Stimulated activated effector memory CD8-positive, alpha-beta T cell treated with anti-CD3 and anti-CD28 coated beads, Interleukin-12 subunit alpha, Interleukin-12 subunit beta, amount 100 ng/mL, for 72 hours (primary cell): ENCODE results near the gene NET1.

Source experiments
- ATAC-seq: fragments of 150-1000 bp; cut with Tn5 transposase; 2 replicates; pipeline ENCODE4 v1.10.0; 2021
- DNase-seq, 2 donors: peaks; one replicate each; pipeline ENCODE4 v3.0.0; 2021 to 2022; ENCODE audit warnings: low spot score in 2 of 2
- H3K27ac Mint-ChIP-seq: one replicate; pipeline ENCODE4 v1.8.0; 2022; ENCODE audit warnings: mild to moderate bottlenecking, mixed read lengths
- H3K36me3 Mint-ChIP-seq: one replicate; pipeline ENCODE4 v1.8.0; 2022; ENCODE audit warnings: mild to moderate bottlenecking, mixed read lengths
- H3K4me1 Mint-ChIP-seq: one replicate; pipeline ENCODE4 v1.8.0; 2022; ENCODE audit warnings: mixed read lengths
- H3K4me3 Mint-ChIP-seq: one replicate; pipeline ENCODE4 v1.8.0; 2022; ENCODE audit warnings: mild to moderate bottlenecking, mixed read lengths
- H3K9me3 Mint-ChIP-seq: one replicate; pipeline ENCODE4 v1.8.0; 2022; ENCODE audit warnings: mixed read lengths

Gene NET1

GRCh38 chr10:5491477-5491876 is 79.1 kb downstream of the NET1 start:
- H3K4me3 Mint-ChIP-seq = no peak overlapping the region
- no peak overlapping the region for H3K27ac Mint-ChIP-seq
- no peak for DNase-seq
- no peaks in the 10 kb centered on the region for H3K4me1 Mint-ChIP-seq
- ATAC-seq = no peak
- no peaks in the 10 kb centered on the region for H3K36me3 Mint-ChIP-seq
- peaks cover 2% of the 10 kb centered on the region for H3K9me3 Mint-ChIP-seq

- Mint-ChIP-seq H3K9me3 (peaks cover 2% of the 10 kb centered on the region), H3K27ac (no peak overlapping the region), H3K4me1 (no peaks in the 10 kb centered on the region), H3K36me3 (no peaks in the 10 kb centered on the region), H3K4me3 (no peak overlapping the region)
- ATAC-seq (no peak), DNase-seq (no peak)
These were observed 80.0 kb downstream of the NET1 start for GRCh38 chr10:5492322-5492855.

- no peak overlapping the region for H3K27ac Mint-ChIP-seq
- ATAC-seq = no peak
- H3K9me3 Mint-ChIP-seq = peaks cover 2% of the 10 kb centered on the region
- H3K4me3 Mint-ChIP-seq = no peak overlapping the region
- H3K36me3 Mint-ChIP-seq = no peaks in the 10 kb centered on the region
- no peaks in the 10 kb centered on the region for H3K4me1 Mint-ChIP-seq
- no peak for DNase-seq
These were observed 80.7 kb downstream of the NET1 start for GRCh38 chr10:5492929-5493576.

GRCh38 chr10:5493691-5494090 is 81.3 kb downstream of the NET1 start:
- no peaks in the 10 kb centered on the region for H3K4me1 Mint-ChIP-seq
- no peak overlapping the region for H3K27ac Mint-ChIP-seq
- no peaks in the 10 kb centered on the region for H3K36me3 Mint-ChIP-seq
- H3K9me3 Mint-ChIP-seq = peaks cover 2% of the 10 kb centered on the region
- ATAC-seq = no peak
- DNase-seq = no peak
- no peak overlapping the region for H3K4me3 Mint-ChIP-seq

GRCh38 chr10:5494611-5495010 is 82.3 kb downstream of the NET1 start:
- Mint-ChIP-seq H3K9me3 (peaks cover 2% of the 10 kb centered on the region), H3K4me1 (no peaks in the 10 kb centered on the region), H3K4me3 (no peak overlapping the region), H3K36me3 (no peaks in the 10 kb centered on the region), H3K27ac (no peak overlapping the region)
- DNase-seq (no peak), ATAC-seq (no peak)

GRCh38 chr10:5496261-5497250 is 84.2 kb downstream of the NET1 start:
- Mint-ChIP-seq H3K4me3 (no peak overlapping the region), H3K4me1 (no peaks in the 10 kb centered on the region), H3K36me3 (no peaks in the 10 kb centered on the region), H3K27ac (no peak overlapping the region), H3K9me3 (peaks cover 2% of the 10 kb centered on the region)
- DNase-seq (no peak), ATAC-seq (no peak)

GRCh38 chr10:5497289-5497688 is 84.9 kb downstream of the NET1 start:
- no peak overlapping the region for H3K27ac Mint-ChIP-seq
- H3K4me1 Mint-ChIP-seq = no peaks in the 10 kb centered on the region
- H3K9me3 Mint-ChIP-seq = peaks cover 2% of the 10 kb centered on the region
- DNase-seq (no peak), ATAC-seq (no peak)
- H3K36me3 Mint-ChIP-seq = no peaks in the 10 kb centered on the region
- H3K4me3 Mint-ChIP-seq = no peak overlapping the region

GRCh38 chr10:5497948-5498730 is 85.8 kb downstream of the NET1 start:
- DNase-seq = no peak
- no peak for ATAC-seq
- Mint-ChIP-seq H3K4me1 (peaks cover 4% of the 10 kb centered on the region), H3K36me3 (no peaks in the 10 kb centered on the region), H3K9me3 (no peaks in the 10 kb centered on the region), H3K4me3 (no peak overlapping the region), H3K27ac (no peak overlapping the region)

- H3K4me3 Mint-ChIP-seq = no peak overlapping the region
- ATAC-seq = no peak
- no peak for DNase-seq
These were observed 86.6 kb downstream of the NET1 start for GRCh38 chr10:5498791-5499492.

GRCh38 chr10:5499493-5500140 is 87.3 kb downstream of the NET1 start, which contains the start of gene CALML5:
CALML5 (minus strand) TSS chr10:5499570; CDS start chr10:5499438, 132 bp downstream.
- ATAC-seq (no peak), DNase-seq (no peak)
- Mint-ChIP-seq H3K9me3 (no peaks in the 10 kb centered on the region), H3K4me3 (no peak within 1 kb of the TSS), H3K36me3 (no peaks in the 10 kb centered on the region), H3K27ac (no peak within 1 kb of the TSS), H3K4me1 (peaks cover 5% of the 10 kb centered on the region)

More at GRCh38 chr10:5498791-5499492, 86.6 kb downstream of the NET1 start:
- Mint-ChIP-seq H3K27ac (no peak overlapping the region), H3K36me3 (no peaks in the 10 kb centered on the region), H3K9me3 (no peaks in the 10 kb centered on the region), H3K4me1 (peaks cover 5% of the 10 kb centered on the region)

- ATAC-seq (no peak), DNase-seq (no peak)
- no peak overlapping the region for H3K27ac Mint-ChIP-seq
- no peaks in the 10 kb centered on the region for H3K36me3 Mint-ChIP-seq
- H3K4me1 Mint-ChIP-seq = peaks cover 5% of the 10 kb centered on the region
- no peak overlapping the region for H3K4me3 Mint-ChIP-seq
- H3K9me3 Mint-ChIP-seq = no peaks in the 10 kb centered on the region
These were observed 87.9 kb downstream of the NET1 start for GRCh38 chr10:5500162-5500670.

GRCh38 chr10:5500910-5501309 is 88.6 kb downstream of the NET1 start:
- H3K9me3 Mint-ChIP-seq = no peaks in the 10 kb centered on the region
- no peak for ATAC-seq
- no peak for DNase-seq
- H3K36me3 Mint-ChIP-seq = no peaks in the 10 kb centered on the region
- no peak overlapping the region for H3K4me3 Mint-ChIP-seq
- peaks cover 5% of the 10 kb centered on the region for H3K4me1 Mint-ChIP-seq
- no peak overlapping the region for H3K27ac Mint-ChIP-seq

GRCh38 chr10:5502061-5502521 is 89.7 kb downstream of the NET1 start:
- ATAC-seq (no peak), DNase-seq (no peak)
- Mint-ChIP-seq H3K36me3 (no peaks in the 10 kb centered on the region), H3K4me3 (no peak overlapping the region), H3K4me1 (peaks cover 5% of the 10 kb centered on the region), H3K27ac (no peak overlapping the region), H3K9me3 (no peaks in the 10 kb centered on the region)
